Urinary bladder (tissue), 4 donors: ENCODE data around the gene BMP5. TPM values are rescaled to one million over a fixed set of nuclear protein-coding genes. Genes with fewer than 3 reads are reported as not detected.

Source experiments
- DNase-seq: peaks from one replicate; pipeline ENCODE4 v3.0.0-alpha.2; 2015; ENCODE audit errors: extremely low spot score
- H3K27ac ChIP-seq: one replicate; pipeline ENCODE4 v1.5.1; 2013; ENCODE audit warnings: low read depth, mild to moderate bottlenecking, moderate library complexity
- H3K36me3 ChIP-seq: one replicate; pipeline ENCODE4 v1.6.1; 2013; ENCODE audit warnings: mild to moderate bottlenecking, moderate library complexity; ENCODE audit not compliant: insufficient read depth
- H3K4me1 ChIP-seq: one replicate; pipeline ENCODE4 v1.6.1; 2013; ENCODE audit warnings: mild to moderate bottlenecking, moderate library complexity; ENCODE audit not compliant: insufficient read depth
- H3K4me3 ChIP-seq: one replicate; pipeline ENCODE4 v1.5.1; 2013; ENCODE audit warnings: low read depth, low read length
- WGBS: extraction: QIAGEN DNeasy Blood & Tissue Kit; methylation state at CpG from one replicate; pipeline ENCODE4 v1.1.7; 2013; 5-methylcytosine and 5-hydroxymethylcytosine counted together
- polyA plus RNA-seq: library from polyadenylated mRNA; stranded (reverse); fragments of 200-250 nt; gene quantifications from one replicate; pipeline ENCODE4 v1.2.3, GENCODE V29; 2013
- total RNA-seq: library from RNA; depleted of rRNA; stranded (reverse); fragments of >200 nt; gene quantifications from one replicate; pipeline ENCODE4 v1.2.3, GENCODE V29; 2014
- donor health status: healthy with polysubstance abuse.
- donor health status: healthy.

Gene BMP5
- total and polyA plus RNA-seq, 2 donors: 28.2 to 78.7 TPM

DNA sequence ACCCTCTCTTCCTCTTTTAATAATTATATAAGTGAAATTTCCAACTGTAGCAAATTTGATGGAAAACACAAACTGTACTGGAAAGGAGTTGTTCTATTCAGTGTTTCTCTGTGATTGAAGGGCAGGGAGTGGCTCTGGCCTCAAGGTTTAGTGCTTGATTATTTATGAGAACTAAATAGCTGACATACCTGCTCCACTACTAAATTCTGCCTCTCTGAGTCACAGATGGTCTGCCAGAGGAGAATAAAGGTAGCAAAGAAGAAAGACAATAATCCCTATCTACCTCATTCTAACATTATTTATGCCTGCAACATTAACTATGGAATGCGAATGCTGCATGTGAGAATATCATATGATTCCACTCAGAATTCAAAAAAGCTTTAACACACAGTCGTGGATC lies 9.3 kb downstream of the BMP5 start:
- Histone ChIP-seq H3K36me3 (no peaks in the 10 kb centered on the region), H3K4me1 (no peaks in the 10 kb centered on the region), H3K4me3 (no peak overlapping the region), H3K27ac (peak overlapping the region; percentile 59)
- WGBS: 76% methylated on average over 2 of the region's 2 CpGs
- DNase-seq: no peak

DNA sequence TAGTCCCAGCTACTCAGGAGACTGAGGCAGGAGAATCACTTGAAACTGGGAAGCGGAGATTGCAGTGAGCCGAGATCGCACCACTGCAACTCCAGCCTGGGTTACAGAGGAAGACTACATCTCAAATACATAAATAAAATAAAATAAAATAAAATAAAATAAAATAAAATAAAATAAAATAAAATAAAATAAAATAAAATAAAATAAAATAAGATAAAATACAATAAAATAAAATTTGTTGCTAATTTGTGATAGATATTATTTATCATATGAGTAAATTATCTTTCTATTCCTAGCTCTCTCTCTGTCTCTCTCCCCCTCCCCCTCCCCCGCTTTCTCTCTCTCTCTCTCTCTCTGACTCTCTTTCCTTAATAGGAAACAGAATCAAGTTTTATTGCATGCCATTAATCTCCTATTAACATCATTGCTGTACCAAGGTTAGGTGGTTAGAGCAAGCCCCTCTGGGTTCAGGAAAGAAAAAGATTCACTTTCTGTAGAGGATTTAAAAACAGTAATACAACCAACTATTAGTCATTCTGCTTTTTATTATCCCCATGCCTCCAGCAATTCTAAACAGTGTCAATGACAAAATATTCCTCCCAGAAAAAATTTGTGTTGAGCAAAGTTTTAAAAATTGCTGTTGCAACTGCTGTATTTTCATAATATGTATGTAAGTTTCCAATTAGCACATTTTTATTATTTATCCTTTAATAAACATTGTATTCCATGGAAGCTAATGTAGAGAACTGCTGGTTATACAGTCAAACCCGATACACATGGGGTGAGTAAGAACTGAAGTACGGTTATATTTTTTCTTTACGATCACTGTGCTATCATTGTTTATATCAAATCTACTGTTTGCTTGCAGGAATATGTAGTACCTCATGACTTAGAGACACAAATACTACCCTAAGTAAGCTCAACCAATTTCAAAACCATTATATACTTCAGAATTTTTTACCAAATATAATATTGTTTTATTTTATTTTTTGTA lies 22.1 kb downstream of the BMP5 start:
- H3K4me1 ChIP-seq: no peaks in the 10 kb centered on the region
- WGBS: 71% methylated on average over 7 of the region's 7 CpGs
- H3K36me3 ChIP-seq: no peaks in the 10 kb centered on the region
- no peak overlapping the region for H3K27ac ChIP-seq
- DNase-seq: no peak
- no peak overlapping the region for H3K4me3 ChIP-seq

DNA sequence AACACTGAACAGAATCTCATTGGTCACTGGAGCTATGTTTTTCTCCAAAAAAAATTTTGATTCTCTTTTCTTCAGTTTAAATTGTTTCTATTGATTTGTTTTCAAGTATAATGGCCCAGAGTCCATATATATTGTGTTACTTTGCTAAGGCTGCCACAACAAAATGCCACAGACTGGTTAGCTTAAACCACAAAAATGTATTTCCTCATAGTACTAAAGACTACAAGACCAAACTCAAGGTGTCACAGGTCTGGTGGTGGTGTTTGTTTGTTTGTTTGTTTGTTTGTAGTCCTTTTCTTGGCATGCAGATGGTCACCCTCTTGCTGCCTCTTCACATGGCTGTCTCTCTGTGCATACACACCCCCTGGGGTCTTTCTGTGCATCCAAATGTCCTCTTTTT lies 34.0 kb downstream of the BMP5 start:
- Histone ChIP-seq H3K4me1 (no peaks in the 10 kb centered on the region), H3K27ac (no peak overlapping the region), H3K36me3 (no peaks in the 10 kb centered on the region), H3K4me3 (no peak overlapping the region)
- DNase-seq: no peak

DNA sequence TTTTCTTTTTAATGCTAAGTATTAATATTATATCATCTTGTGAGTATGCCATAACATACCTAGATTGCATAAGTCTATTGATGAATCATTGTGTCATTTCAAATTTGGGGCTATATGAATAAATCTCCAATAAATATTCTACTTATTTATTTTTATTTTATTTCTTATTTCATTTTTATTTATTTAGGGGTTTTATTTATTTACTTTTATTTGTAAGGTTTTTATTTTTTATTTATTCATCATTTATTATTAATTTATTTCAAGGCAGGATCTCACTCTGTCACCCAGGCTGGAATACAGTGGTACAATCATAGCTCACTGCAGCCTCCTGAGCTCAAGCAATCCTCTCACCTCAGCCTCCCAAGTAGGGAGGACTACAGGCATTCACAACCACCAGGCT lies 36.3 kb downstream of the BMP5 start:
- Histone ChIP-seq H3K36me3 (no peaks in the 10 kb centered on the region), H3K4me3 (no peak overlapping the region), H3K27ac (no peak overlapping the region), H3K4me1 (no peaks in the 10 kb centered on the region)
- no peak for DNase-seq

DNA sequence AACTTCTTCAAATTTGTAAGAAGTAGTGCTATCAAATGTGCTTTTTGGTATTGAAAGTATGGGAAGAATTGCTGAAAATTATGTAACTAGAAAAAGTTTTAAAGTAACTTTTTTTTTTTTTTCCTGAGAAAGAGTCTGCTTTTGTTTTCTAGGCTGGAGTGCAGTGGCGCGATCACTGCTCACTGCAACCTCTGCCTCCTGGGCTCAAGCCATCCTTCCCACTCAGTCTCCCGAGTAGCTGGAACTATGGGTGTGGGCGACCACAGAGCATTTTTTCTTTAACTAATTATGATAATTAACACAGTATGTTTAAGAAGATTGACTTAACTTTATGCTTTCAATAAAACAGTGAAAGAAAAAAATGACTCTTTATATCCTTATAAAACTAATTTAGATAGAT lies 38.4 kb downstream of the BMP5 start:
- Histone ChIP-seq H3K4me1 (no peaks in the 10 kb centered on the region), H3K27ac (no peak overlapping the region), H3K4me3 (no peak overlapping the region), H3K36me3 (no peaks in the 10 kb centered on the region)
- WGBS: 62% methylated on average over 4 of the region's 4 CpGs
- no peak for DNase-seq

DNA sequence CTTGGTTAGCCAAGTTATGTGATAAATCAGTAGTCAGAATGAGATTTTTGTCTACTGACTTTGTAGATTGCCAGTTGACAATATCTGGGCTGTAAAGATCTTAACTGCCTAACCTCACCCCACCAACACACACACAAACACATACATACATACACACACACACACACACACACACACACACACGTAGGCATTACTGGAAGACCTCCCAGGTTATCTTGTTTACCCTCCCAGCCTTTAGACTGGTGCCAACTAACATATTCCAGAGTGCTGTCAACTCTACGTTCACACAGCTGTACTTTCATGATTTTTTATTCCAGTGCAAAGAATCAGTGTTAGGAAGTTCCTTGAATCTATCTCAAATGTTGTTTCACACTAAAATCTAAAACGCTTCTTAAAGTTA lies 38.9 kb downstream of the BMP5 start:
- H3K4me1 ChIP-seq: no peaks in the 10 kb centered on the region
- H3K27ac ChIP-seq: no peak overlapping the region
- DNase-seq: no peak
- H3K4me3 ChIP-seq: no peak overlapping the region
- 21% methylated on average over 3 of the region's 3 CpGs for WGBS
- H3K36me3 ChIP-seq: no peaks in the 10 kb centered on the region

DNA sequence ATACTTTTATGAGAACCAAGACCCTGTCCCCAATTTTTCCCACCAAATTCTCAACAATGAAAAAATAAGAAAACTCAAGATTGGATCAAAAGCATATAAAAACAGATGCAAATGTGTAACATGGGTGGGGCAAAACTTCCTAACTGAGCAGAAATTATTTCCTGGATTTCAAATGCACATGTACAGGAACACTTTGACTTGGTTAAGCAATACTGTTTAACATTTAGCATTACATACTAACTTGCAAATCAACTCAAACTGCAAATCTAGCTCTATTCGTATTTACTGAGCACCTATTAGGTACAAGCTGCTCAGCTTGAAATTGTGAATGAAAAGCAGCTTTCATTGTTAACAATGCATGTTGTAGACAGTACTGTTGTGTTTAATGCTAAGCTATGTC lies 40.2 kb downstream of the BMP5 start:
- no peak for DNase-seq
- Histone ChIP-seq H3K36me3 (no peaks in the 10 kb centered on the region), H3K4me1 (no peaks in the 10 kb centered on the region), H3K27ac (peak overlapping the region; percentile 23), H3K4me3 (no peak overlapping the region)
- 67% methylated on average over 1 of the region's 1 CpG for WGBS

DNA sequence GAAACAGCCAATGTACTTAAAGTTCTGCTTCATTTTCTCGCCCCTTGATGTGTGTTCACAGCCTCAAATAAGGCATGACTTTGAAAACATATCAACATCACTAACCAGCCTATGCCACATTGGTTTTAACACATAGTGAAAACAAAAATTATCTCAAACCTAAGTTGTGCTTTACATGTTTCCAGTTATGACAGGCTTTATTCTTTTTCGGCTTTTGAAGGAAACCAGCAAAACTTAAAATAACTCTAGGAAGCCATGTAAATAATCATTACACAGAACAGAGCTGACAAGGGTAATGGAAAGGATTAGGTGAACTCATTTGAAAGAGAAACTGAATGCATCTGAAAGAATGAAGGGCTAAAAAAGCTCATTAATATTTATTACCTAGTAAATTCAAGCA lies 42.1 kb downstream of the BMP5 start:
- Histone ChIP-seq H3K4me3 (no peak overlapping the region), H3K36me3 (no peaks in the 10 kb centered on the region), H3K27ac (peak overlapping the region; percentile 59), H3K4me1 (no peaks in the 10 kb centered on the region)
- 57% methylated on average over 2 of the region's 2 CpGs for WGBS
- DNase-seq: no peak

DNA sequence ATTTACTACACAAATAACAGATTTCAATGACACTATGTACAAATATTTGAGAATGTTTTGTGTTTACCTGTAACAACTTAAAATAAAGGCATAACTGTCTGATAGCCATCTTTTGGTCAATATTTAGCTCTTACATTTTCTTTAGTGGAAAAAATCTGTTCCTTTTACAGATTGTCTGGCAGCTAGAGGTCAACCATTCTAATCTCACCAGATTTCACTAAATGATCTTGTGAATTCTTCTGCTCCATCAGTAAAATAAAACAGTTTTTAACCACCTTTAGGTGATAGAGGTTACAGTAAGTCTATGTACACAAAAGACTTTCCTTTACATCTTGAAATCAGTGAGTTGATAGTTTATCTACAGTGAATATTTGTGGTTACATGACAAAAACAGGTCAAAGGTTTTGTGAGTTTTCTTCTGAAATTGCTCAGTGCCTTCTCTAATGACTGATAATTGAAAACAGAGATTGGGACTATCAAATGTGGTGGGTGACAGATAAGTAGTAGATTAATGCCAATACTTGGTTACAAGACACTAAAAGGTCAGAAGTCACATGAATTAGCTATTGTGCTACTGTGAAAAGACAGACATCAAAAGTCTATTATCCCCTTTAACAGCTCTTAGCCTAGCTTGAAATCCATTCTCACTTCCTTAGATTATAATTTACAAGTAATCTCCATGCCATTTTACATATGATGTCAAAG lies 47.4 kb downstream of the BMP5 start:
- Histone ChIP-seq H3K4me3 (no peak overlapping the region), H3K27ac (no peak overlapping the region), H3K36me3 (no peaks in the 10 kb centered on the region), H3K4me1 (no peaks in the 10 kb centered on the region)
- no peak for DNase-seq

DNA sequence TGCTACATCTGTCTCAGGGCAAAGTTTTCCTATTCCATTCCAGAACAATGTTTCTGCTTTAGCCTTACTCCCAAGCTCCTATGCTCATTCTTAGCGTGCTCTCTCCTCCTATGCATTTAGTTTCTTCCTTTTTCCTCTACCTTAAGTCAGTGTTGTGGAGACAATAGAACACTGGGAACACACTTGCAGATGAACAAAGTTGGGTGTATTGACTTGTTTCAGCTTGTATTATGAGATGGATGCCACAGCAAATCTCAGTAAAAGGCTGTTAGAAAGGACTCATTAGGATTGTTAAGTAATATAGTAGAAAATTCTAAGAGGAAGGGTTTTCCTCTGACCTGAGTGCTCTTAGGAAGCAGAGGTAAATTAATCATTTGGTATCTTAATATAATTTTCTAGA lies 48.4 kb downstream of the BMP5 start:
- Histone ChIP-seq H3K4me1 (no peaks in the 10 kb centered on the region), H3K36me3 (no peaks in the 10 kb centered on the region), H3K4me3 (no peak overlapping the region), H3K27ac (no peak overlapping the region)
- DNase-seq: no peak
- WGBS: 79% methylated on average over 1 of the region's 1 CpG

DNA sequence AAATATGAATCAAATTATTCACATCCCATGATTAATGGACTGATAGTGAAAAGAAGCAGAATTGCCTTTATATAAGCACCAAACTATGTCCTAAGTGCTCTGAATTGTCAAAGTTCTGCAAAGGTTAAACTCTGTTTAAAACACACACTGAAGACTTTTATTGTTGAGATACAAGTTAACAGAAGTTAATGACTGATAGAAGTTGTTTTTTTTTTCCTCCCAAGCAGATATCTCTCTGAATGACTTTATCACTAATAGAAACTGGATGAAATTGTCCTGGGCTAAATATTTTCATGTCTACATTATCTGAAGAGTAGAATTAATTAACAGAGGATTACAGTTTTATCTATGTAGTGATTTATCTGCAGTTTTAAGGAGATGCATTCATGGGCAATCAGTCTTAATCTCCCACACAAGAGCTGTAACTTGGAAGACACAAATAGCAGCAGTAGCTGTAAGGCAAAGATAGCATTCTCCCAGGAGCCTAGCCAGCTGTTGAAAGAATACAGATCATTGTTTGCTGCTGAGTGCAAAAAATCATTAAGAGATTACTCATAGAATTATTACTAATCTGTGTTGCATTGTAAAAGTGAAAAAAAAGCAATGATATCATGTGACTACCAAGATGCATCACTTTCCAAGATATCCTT lies 49.9 kb downstream of the BMP5 start:
- DNase-seq: no peak
- no peak overlapping the region for H3K27ac ChIP-seq
- H3K4me3 ChIP-seq: no peak overlapping the region
- no peaks in the 10 kb centered on the region for H3K4me1 ChIP-seq
- no peaks in the 10 kb centered on the region for H3K36me3 ChIP-seq

DNA sequence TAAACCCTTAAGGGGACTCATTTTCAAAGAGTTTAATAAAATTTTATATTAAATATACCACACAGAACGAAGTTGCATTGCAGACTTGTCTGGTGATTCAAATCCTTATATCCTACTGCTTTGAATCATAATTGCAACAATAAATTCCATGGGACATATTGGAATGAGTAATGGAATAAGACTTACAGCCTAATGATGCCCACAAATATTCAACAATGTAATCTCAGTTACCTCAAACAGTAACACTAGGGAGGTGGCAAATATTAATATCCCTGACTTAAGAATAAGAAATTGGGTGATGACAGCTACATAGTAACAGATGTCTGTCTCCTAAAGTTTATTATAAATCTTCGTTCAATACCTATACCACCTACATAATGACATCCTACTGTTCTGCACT lies 52.6 kb downstream of the BMP5 start:
- no peaks in the 10 kb centered on the region for H3K36me3 ChIP-seq
- no peak overlapping the region for H3K4me3 ChIP-seq
- DNase-seq: no peak
- no peaks in the 10 kb centered on the region for H3K4me1 ChIP-seq
- WGBS: 60% methylated on average over 2 of the region's 2 CpGs
- no peak overlapping the region for H3K27ac ChIP-seq

DNA sequence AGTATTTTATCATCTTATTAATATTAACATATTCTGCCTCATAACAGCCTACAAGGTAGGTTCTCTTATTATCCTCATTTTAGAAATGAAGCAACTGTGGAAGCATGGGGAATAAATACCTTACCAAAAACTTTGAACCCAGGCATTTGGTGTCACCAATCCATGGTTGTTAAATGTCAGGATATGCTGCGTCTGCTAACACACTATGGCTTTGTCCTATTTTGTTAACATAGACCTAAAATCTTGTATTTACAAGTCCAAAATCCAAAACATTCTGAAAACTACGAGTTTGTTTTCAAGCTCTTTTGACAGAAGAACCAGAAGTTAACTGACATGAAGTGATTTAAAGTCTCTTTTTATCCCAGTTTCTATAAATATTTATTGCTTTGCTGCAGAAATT lies 53.4 kb downstream of the BMP5 start:
- DNase-seq: no peak
- WGBS: 71% methylated on average over 2 of the region's 2 CpGs
- Histone ChIP-seq H3K4me3 (no peak overlapping the region), H3K36me3 (no peaks in the 10 kb centered on the region), H3K4me1 (no peaks in the 10 kb centered on the region), H3K27ac (no peak overlapping the region)

DNA sequence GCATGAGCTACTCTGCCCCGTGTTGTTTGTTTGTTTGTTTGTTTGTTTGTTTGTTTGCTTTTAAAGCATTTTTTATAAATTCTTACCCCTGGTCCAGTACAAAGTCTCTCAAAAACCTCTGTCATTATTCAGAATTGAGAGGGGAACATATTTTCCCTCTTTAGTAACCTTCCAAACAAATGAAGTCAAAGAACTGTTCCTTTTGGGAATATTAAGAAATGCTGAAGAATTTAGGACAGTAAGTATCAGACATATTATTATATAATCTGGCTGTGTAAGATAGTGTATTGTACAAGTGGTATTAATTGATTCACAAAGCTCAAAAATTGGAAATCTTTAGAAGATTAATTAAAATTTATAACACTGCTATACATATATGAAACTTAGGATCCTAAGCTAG lies 54.7 kb downstream of the BMP5 start:
- DNase-seq: no peak
- 61% methylated on average over 1 of the region's 1 CpG for WGBS
- H3K27ac ChIP-seq: no peak overlapping the region
- no peak overlapping the region for H3K4me3 ChIP-seq
- H3K36me3 ChIP-seq: no peaks in the 10 kb centered on the region
- no peaks in the 10 kb centered on the region for H3K4me1 ChIP-seq
